ENCODE results near the gene MINDY4.

Gene MINDY4

GRCh38 chr7:30743371-30744074 is 27.7 kb upstream of the MINDY4 start:
- no peak for FAIRE-seq

- no peak for FAIRE-seq
Observed at GRCh38 chr7:30744075-30744417, 27.2 kb upstream of the MINDY4 start.

DNA sequence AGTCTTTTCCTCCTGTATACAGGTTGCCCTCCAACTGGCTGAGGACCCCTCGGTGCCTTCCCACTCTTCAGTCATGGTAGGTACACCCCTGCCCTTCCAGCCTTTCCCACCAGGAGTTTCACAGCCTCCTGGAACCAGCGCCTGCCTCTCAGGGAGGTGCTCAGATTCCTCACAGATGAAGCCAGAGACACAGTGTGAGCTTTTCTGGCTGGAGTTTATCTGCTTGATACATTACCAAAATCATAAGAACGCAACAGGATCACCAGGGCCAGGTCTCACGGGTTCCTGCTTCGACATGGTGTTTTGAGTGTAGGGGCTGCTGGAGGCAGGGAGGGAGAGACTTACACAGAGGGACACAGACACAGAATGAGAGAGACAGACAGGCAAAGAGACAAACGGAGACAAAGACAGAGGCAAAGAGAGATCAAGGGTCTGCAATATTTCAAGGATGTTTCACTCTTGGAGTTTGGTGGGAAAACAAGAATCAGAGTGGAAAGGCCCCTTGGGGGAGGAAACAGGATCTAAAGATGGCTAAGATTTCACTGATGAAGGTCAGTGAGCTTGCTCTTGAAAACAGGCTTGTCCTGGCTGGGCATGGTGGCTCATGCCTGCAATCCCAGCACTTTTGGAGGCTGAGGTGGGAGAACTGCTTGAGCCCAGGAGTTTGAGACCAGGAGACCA is 25.8 kb upstream of the MINDY4 start:
- FAIRE-seq, result no peak

GRCh38 chr7:30750010-30750409 is 21.2 kb upstream of the MINDY4 start:
- FAIRE-seq, result no peak

DNA sequence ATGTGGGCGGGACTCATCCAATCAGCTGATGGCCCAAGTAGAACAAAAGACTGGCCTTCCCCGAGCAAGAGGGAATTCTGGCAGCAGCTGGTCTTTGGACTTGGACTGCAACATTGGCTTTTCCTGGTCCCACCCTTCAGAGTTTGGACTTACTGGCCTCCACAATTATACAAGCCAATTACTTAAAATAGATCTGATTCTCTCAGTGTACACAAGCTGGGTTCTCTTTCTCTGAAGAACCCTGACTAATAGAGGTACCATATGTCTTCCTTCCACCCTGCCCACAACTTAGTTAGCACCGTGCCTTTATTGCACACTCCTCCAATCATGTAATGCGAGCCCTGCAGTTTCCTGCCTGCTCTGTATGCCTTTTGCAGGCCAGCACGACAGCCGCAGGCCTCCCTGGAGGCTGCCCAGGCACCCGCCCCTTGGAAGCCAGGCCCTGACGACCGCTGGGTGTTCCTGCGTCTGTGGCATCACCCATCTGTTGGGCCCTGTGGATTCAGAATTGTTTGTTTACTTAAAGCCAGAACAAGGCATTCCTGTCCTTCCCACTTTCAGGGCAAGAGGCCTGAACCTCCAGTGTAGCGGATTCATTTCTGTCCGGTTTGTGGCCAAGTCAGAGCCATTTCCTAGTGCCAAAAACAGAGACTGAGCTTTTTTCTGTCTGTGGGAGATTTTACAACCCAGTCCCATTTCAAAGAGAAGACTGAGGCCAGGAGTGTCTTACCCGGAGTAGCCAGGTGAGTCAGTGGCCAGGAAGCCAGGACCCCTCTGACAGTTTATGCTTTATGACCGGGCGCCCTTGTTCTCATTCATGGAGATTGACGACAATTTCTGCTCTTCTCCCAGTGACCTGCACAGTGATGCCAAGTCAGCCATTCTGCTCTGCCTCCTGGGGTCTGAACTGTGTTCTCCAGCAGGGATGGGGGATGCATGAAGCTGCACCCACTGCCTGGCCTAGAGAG is 20.2 kb upstream of the MINDY4 start:
- no peak for FAIRE-seq

GRCh38 chr7:30751696-30752273 is 19.4 kb upstream of the MINDY4 start, which contains the start of gene INMT:
INMT (plus strand) TSS chr7:30752135; CDS start chr7:30752151, 16 bp downstream.
- no peak for FAIRE-seq

DNA sequence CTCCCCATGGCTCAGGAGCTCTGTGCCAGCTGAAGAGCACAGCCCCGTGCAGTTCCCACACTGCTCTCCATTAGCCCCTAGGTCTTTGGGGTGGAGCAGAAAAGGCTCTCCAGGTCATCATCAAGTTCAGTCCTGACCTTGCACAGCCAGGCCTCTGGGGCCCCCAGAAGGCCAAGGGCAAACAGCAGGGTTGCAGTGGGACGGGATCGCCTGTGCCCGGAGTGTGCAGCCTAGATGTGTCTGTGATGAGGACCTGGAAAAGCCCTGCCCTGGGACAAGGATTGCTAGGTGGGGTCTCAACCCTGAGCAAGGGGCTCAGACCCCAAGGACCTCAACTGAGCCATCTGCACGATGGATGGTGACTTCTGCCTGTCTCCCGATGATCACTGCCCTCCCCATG is 18.7 kb upstream of the MINDY4 start:
- FAIRE-seq, result no peak

- no peak for FAIRE-seq
Observed at GRCh38 chr7:30752979-30753378, 18.2 kb upstream of the MINDY4 start.

- no peak for FAIRE-seq
Observed at GRCh38 chr7:30754315-30754877, 16.8 kb upstream of the MINDY4 start.

GRCh38 chr7:30755384-30756154 is 15.6 kb upstream of the MINDY4 start:
- no peak for FAIRE-seq

- no peak for FAIRE-seq
Observed at GRCh38 chr7:30757342-30757692, 13.9 kb upstream of the MINDY4 start.

GRCh38 chr7:30760514-30761213 is 10.6 kb upstream of the MINDY4 start:
- FAIRE-seq, result no peak

DNA sequence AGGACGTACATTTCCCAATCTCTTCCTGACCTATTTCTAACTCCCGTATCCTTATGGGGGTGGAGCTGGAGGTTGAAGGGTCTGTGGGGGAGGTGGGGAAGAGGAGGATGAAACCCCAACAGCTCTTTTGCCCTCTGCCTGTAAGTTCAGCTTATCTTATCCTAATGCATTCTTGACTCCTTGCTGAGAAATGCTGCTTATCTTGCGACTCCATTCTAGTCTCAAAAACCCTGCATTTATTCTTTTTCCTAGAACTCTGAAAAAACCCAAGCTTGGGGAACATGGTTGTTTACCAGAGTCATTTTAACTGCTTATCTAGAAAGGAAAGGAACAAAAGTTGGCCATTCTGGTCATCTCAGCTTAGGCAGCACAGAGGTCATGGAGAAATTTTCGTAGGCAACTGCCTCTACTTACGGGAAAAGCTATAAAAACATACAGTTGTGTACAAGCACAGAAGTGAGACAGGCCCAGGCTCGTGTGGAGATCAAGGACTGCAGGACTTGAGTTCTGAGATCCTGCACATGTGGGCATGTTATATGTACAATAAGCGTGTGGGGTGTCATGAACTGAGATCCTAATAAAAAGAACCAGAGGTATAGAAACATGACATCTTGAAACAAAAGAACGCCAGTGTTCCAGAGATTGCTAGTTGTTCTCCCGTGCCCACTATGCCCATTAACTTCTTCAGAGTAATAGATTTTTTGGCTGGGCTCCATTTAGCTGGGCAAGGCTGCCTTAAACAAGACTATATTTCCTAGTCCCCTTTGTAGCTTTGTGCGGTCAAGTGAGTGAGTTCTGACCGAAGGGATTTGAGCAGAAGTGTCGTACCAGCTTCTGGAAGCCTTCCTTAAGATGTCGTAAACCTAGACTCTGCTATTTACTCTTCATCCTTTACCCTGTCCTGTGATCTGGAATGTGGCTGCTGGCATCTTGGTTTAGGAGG is 9.7 kb upstream of the MINDY4 start:
- FAIRE-seq, result no peak

GRCh38 chr7:30764030-30764975 is 6.9 kb upstream of the MINDY4 start:
- peak; percentile 66 for FAIRE-seq

DNA sequence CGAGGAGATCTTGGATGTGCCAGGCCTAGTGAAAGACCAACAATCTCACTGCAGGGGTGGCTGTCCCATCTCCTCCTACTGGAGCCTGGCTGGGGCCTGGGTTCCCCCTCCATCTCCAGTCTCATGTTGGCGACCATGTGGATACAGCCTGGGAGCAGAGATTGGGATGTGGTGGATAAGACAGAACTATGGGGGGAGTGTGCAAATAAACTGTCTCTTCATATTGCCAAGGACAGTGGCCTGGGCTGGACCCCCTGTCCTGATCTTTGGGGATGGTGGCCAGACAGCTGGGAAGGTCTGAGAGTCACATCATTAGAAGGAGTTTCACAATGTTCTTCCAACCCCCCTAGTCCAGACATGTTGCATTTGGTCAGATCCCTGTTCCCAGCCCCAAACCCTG is 5.8 kb upstream of the MINDY4 start:
- FAIRE-seq, result no peak

DNA sequence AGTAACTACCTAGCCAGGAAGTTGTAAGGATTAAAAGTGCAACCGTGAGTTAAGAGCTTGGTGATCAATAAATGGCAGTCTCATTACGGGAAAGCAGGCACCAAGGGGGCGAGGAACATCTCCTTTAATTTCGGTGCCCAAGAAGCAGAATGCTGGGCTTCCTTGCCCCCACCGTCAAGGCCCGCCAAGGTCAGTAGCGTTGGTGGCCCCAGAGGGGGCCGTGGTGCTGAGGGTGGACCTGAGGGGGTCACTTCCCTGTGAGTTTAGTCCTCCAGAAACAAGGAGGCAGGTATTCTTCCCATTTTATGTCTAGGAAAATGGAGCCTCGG is 408 bp upstream of the MINDY4 start:
- no peak for FAIRE-seq

DNA sequence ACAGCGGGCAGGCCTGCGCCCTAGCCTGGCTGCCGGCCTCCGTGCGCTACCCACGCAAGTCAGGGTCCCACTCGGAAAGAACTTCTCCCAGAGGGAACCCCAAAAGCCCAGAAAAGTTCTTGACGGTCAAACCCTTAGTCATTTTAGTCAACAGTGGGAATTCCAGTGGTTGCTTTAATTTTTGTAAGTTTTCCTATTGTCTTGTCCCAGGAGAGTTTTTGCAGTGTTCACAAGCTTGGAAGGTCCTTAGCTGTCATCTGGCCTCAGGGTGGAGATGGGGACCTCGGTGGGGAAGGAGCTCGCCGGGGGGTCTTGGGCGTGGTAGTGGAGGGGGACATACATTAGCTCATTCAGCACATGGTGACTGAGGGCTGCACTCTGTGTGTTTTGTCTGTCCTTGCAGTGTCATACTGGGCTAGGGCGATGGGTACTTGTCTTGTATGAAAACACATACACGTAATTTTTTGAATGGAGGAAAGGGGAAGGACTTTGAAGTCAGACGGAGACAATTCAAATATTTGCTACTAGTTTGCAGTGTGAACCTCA is 736 bp downstream of the MINDY4 start:
- no peak for FAIRE-seq

DNA sequence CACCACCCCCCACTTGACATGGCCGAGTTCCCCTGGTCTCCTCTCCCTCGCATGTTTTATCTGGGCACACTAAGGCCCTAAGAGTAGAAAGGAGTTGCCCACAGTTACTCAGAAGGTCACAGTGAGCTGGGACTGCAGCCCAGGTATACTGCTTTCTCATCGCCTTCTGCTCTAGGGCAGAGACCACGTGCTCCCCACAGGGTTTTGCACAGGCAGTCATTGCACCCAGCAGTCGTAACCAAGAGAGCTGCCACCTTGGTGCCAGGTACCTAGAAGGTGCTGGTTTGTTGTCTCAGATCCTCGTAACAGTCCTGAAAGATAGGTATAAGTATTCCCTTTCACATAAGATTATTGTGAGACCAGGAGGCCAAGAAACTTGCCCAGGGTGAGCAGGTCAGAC is 1.8 kb downstream of the MINDY4 start:
- no peak for FAIRE-seq

GRCh38 chr7:30775992-30776391 is 4.8 kb downstream of the MINDY4 start:
- no peak for FAIRE-seq

Data from endometrium (tissue), 2 donors.